Measurements from ENCODE around the gene GSE1.

The GSE1 gene

DNA sequence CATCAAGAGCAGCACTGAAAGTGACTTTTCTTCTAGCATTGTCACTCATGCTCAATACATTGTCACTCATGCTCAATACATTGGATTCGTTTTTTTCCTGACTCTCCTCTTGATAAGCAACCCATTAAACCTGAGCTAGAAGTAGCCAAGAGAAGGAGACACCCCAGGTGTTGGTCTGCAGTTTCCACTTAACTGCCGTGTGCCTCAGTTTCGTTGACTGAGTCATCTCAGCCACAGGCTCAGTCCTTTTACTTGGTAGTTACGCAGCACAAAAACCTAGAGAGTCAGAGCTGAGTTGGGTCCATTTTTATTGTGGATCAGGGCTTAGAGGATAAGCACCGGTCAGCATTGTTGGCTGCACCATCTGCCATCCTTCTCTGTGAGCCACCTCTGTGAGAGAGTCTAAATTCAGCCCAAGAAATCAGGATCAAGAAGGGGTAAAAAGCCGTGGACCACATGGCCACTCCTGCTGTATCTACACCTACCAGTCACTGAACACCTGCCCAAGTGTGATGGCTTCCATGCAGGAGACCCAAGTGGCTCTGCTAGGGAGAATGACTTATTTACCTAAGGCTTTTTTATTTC, 64.4 kb downstream of the GSE1 start:
- DNase-seq = no peak
- Histone ChIP-seq H3K27me3 (replicated peaks; ENCODE audit: control insufficient read depth, insufficient read depth, low read length, poor library complexity, severe bottlenecking) (no peaks in the 10 kb centered on the region), H3K27ac (ENCODE audit: insufficient read depth, low read length, poor library complexity, severe bottlenecking) (no peak overlapping the region), H3K4me1 (ENCODE audit: control insufficient read depth, insufficient read depth, low read length, poor library complexity, severe bottlenecking) (no peaks in the 10 kb centered on the region), H3K36me3 (ENCODE audit: control insufficient read depth, insufficient read depth, low read length) (peaks cover 20% of the 10 kb centered on the region), H3K9me3 (ENCODE audit: control insufficient read depth, low read length) (no peaks in the 10 kb centered on the region), H3K4me3 (ENCODE audit: insufficient read depth, low read depth, low read length, poor library complexity, severe bottlenecking) (no peak overlapping the region)

DNA sequence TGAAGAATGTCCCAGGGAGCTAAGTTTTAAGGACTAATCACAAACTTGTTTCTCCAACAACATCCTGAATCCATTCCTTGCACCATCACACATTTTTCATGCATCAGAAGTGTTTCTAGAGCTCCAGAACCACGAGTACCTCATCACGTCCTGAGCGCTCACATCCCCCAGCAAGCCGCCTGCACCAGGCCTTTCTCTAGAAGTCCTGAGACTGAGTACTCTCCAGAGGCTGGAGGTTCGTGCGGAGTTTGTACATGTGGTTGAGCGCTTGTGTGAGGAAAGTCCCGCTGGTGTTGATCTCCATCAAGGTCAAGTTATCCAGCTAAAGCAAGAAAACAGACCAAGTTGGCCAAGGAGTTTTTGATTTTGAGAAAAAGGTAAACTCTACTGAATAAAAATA, 64.9 kb downstream of the GSE1 start:
- peaks cover 15% of the 10 kb centered on the region for H3K36me3 ChIP-seq (ENCODE audit: control insufficient read depth, insufficient read depth, low read length)
- H3K4me3 ChIP-seq (ENCODE audit: insufficient read depth, low read depth, low read length, poor library complexity, severe bottlenecking) = no peak overlapping the region
- DNase-seq = no peak
- H3K4me1 ChIP-seq (ENCODE audit: control insufficient read depth, insufficient read depth, low read length, poor library complexity, severe bottlenecking) = no peaks in the 10 kb centered on the region
- no peaks in the 10 kb centered on the region for H3K9me3 ChIP-seq (ENCODE audit: control insufficient read depth, low read length)
- no peaks in the 10 kb centered on the region for H3K27me3 ChIP-seq (replicated peaks; ENCODE audit: control insufficient read depth, insufficient read depth, low read length, poor library complexity, severe bottlenecking)
- no peak overlapping the region for H3K27ac ChIP-seq (ENCODE audit: insufficient read depth, low read length, poor library complexity, severe bottlenecking)

DNA sequence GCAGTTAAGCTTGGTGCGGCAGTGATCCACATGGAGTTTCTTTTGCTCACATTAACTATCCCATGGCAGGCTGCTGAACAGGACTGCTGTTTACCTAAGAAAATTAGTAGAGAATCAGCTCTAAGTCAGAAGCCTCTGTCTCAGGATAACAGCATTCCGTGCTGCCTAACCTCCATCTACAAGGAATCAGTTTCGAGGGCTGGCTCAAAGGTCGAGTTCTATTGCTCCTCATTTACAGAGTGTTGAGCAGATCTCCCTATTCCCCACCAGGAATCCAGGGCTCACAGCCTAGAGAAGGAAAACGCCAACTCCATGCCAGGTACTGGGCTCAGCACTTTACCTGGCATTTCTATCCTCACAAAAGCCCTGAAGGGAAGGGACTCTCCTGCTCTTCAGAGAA, 65.7 kb downstream of the GSE1 start:
- Histone ChIP-seq H3K4me1 (ENCODE audit: control insufficient read depth, insufficient read depth, low read length, poor library complexity, severe bottlenecking) (no peaks in the 10 kb centered on the region), H3K9me3 (ENCODE audit: control insufficient read depth, low read length) (no peaks in the 10 kb centered on the region), H3K27ac (ENCODE audit: insufficient read depth, low read length, poor library complexity, severe bottlenecking) (no peak overlapping the region), H3K36me3 (ENCODE audit: control insufficient read depth, insufficient read depth, low read length) (peaks cover 14% of the 10 kb centered on the region), H3K27me3 (replicated peaks; ENCODE audit: control insufficient read depth, insufficient read depth, low read length, poor library complexity, severe bottlenecking) (no peaks in the 10 kb centered on the region), H3K4me3 (ENCODE audit: insufficient read depth, low read depth, low read length, poor library complexity, severe bottlenecking) (no peak overlapping the region)
- no peak for DNase-seq

DNA sequence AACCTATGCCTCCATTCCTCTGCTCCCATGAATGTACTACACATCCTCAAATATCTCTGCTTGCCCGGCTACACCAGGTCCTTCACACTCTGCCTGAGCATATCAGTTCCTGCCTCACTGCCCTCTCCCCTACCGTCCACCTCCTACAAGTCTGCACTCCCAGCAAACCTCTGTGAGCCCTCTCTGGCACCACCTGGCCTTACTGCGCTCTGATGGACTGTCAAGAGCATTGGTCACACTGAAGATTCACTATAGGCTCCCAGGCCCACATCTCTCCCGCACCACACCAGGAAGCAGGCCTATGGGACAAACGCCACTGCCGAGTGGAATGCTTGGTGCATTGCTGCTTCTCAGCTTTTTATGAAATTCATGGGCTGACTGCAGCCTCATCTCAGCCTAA, 66.7 kb downstream of the GSE1 start:
- Histone ChIP-seq H3K27ac (ENCODE audit: insufficient read depth, low read length, poor library complexity, severe bottlenecking) (no peak overlapping the region), H3K4me1 (ENCODE audit: control insufficient read depth, insufficient read depth, low read length, poor library complexity, severe bottlenecking) (no peaks in the 10 kb centered on the region), H3K4me3 (ENCODE audit: insufficient read depth, low read depth, low read length, poor library complexity, severe bottlenecking) (no peak overlapping the region), H3K27me3 (replicated peaks; ENCODE audit: control insufficient read depth, insufficient read depth, low read length, poor library complexity, severe bottlenecking) (no peaks in the 10 kb centered on the region), H3K9me3 (ENCODE audit: control insufficient read depth, low read length) (no peaks in the 10 kb centered on the region), H3K36me3 (ENCODE audit: control insufficient read depth, insufficient read depth, low read length) (peaks cover 7% of the 10 kb centered on the region)
- DNase-seq = no peak

DNA sequence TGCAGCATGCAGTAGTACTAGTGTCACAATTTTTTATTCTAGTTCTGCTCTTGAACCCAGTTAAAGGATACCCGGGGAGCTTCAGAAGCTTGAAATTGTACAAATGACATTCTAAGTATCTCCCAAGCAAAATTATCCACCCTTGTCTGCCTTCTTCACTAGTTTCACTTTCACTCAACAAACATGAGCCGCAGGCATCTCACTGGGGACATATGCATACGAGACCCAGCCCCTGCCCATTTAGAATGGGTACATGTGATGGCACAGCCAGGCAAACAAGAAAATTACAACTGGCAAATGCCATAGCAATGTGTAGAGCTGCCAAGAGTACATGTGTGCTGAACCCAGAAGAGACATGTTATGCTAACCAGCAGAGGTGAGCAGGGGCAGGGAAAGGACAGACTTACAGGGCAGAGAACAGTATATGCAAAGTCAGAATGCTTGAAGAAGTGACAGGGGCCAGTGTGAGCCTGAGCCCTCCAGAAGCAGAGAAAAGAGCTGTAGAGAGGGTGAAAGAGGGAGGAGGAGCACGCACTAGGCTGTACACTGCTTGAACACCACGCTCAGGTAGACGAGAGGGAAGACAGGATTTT, 67.3 kb downstream of the GSE1 start:
- DNase-seq = no peak
- no peaks in the 10 kb centered on the region for H3K9me3 ChIP-seq (ENCODE audit: control insufficient read depth, low read length)
- peaks cover 2% of the 10 kb centered on the region for H3K36me3 ChIP-seq (ENCODE audit: control insufficient read depth, insufficient read depth, low read length)
- no peaks in the 10 kb centered on the region for H3K4me1 ChIP-seq (ENCODE audit: control insufficient read depth, insufficient read depth, low read length, poor library complexity, severe bottlenecking)
- H3K27me3 ChIP-seq (replicated peaks; ENCODE audit: control insufficient read depth, insufficient read depth, low read length, poor library complexity, severe bottlenecking) = no peaks in the 10 kb centered on the region
- H3K4me3 ChIP-seq (ENCODE audit: insufficient read depth, low read depth, low read length, poor library complexity, severe bottlenecking) = no peak overlapping the region
- no peak overlapping the region for H3K27ac ChIP-seq (ENCODE audit: insufficient read depth, low read length, poor library complexity, severe bottlenecking)

DNA sequence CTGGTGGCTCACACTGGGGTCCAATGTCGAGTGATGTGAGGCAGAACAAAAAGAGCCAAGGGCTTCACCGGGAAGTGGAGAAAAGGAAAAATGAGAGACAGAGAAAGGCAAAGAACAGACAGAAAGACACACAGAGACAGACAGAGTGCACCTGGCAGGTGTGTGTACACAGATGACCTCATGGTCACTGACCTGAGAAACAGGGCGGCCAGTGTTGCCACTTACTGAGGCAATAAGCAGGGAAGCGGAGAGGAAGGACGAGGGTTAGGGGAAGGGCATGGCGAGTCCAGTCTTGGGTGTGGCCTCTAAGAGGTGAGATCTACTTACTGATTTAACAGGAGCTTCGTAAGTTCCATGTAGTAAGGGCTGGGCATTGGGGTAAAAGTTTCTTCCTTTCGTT, 68.1 kb downstream of the GSE1 start:
- Histone ChIP-seq H3K36me3 (ENCODE audit: control insufficient read depth, insufficient read depth, low read length) (no peaks in the 10 kb centered on the region), H3K4me1 (ENCODE audit: control insufficient read depth, insufficient read depth, low read length, poor library complexity, severe bottlenecking) (no peaks in the 10 kb centered on the region)

DNA sequence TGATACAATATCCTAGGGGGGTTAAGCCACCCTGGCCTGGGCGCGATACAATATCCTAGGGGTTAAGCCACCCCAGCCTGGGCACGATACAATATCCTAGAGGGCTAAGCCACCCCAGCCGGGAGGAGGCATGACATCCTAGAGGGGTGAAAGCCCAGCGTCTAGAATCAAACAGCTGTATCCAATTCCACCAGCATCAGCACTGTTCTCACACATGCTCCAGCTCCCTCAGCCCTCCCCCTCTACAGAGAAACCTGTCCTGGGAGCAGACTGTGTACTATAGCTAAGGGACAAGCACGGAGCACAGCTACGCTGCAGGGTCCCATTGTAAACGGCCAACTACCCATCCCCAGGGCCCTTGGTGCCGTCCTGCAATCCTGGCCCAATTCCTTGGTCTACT, 69.4 kb downstream of the GSE1 start:
- no peak for DNase-seq
- Histone ChIP-seq H3K9me3 (ENCODE audit: control insufficient read depth, low read length) (no peaks in the 10 kb centered on the region), H3K27ac (ENCODE audit: insufficient read depth, low read length, poor library complexity, severe bottlenecking) (no peak overlapping the region), H3K36me3 (ENCODE audit: control insufficient read depth, insufficient read depth, low read length) (no peaks in the 10 kb centered on the region), H3K4me3 (ENCODE audit: insufficient read depth, low read depth, low read length, poor library complexity, severe bottlenecking) (no peak overlapping the region), H3K4me1 (ENCODE audit: control insufficient read depth, insufficient read depth, low read length, poor library complexity, severe bottlenecking) (no peaks in the 10 kb centered on the region), H3K27me3 (replicated peaks; ENCODE audit: control insufficient read depth, insufficient read depth, low read length, poor library complexity, severe bottlenecking) (no peaks in the 10 kb centered on the region)

More for the DNA sequence above, 68.1 kb downstream of the GSE1 start:
- H3K27ac ChIP-seq (ENCODE audit: insufficient read depth, low read length, poor library complexity, severe bottlenecking) = no peak overlapping the region
- no peaks in the 10 kb centered on the region for H3K9me3 ChIP-seq (ENCODE audit: control insufficient read depth, low read length)
- no peak overlapping the region for H3K4me3 ChIP-seq (ENCODE audit: insufficient read depth, low read depth, low read length, poor library complexity, severe bottlenecking)
- no peaks in the 10 kb centered on the region for H3K27me3 ChIP-seq (replicated peaks; ENCODE audit: control insufficient read depth, insufficient read depth, low read length, poor library complexity, severe bottlenecking)
- DNase-seq = no peak

DNA sequence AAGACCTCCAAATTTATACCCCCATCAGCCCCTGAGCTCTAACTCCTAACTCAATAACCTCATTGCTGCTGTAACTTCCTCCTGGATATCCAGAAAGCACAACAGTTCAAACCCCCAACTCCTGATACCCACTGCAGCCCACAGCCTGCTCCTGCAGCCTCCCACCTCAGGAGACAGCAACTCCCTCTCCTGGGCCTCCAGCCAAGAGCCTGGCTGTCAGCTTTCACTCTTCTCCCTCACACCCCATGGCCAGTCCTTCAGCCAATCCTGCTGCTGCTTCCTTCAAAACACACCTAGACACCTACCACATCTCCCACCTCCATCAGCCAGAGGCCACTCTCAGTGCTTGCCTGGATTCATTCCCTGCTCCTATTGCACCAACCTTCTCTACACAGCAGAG, 70.2 kb downstream of the GSE1 start:
- no peak overlapping the region for H3K4me3 ChIP-seq (ENCODE audit: insufficient read depth, low read depth, low read length, poor library complexity, severe bottlenecking)
- DNase-seq = no peak
- no peaks in the 10 kb centered on the region for H3K9me3 ChIP-seq (ENCODE audit: control insufficient read depth, low read length)
- H3K36me3 ChIP-seq (ENCODE audit: control insufficient read depth, insufficient read depth, low read length) = no peaks in the 10 kb centered on the region
- H3K27ac ChIP-seq (ENCODE audit: insufficient read depth, low read length, poor library complexity, severe bottlenecking) = no peak overlapping the region
- no peaks in the 10 kb centered on the region for H3K27me3 ChIP-seq (replicated peaks; ENCODE audit: control insufficient read depth, insufficient read depth, low read length, poor library complexity, severe bottlenecking)
- H3K4me1 ChIP-seq (ENCODE audit: control insufficient read depth, insufficient read depth, low read length, poor library complexity, severe bottlenecking) = peaks cover 4% of the 10 kb centered on the region

DNA sequence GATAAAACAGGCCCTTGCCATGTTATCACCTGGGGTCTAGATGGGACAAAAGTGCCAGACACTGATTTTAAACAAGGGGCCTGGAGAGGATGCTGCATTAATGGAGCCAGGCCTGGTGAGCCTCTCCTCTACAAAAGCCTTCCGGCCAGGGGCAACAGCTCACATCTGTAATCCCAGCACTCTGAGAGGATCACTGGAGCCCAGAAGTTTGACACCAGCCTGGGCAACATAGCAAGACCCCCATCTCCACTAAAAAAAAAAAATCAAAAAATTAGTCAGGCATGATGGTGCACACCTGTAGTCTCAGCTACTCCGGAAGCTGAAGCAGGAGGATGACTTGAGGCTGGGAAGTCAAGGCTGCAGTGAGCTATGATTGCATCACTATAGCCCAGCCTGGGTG, 72.1 kb downstream of the GSE1 start:
- no peaks in the 10 kb centered on the region for H3K9me3 ChIP-seq (ENCODE audit: control insufficient read depth, low read length)
- H3K4me3 ChIP-seq (ENCODE audit: insufficient read depth, low read depth, low read length, poor library complexity, severe bottlenecking) = no peak overlapping the region
- no peaks in the 10 kb centered on the region for H3K36me3 ChIP-seq (ENCODE audit: control insufficient read depth, insufficient read depth, low read length)
- H3K4me1 ChIP-seq (ENCODE audit: control insufficient read depth, insufficient read depth, low read length, poor library complexity, severe bottlenecking) = peaks cover 9% of the 10 kb centered on the region
- no peak overlapping the region for H3K27ac ChIP-seq (ENCODE audit: insufficient read depth, low read length, poor library complexity, severe bottlenecking)
- no peaks in the 10 kb centered on the region for H3K27me3 ChIP-seq (replicated peaks; ENCODE audit: control insufficient read depth, insufficient read depth, low read length, poor library complexity, severe bottlenecking)
- DNase-seq = no peak

DNA sequence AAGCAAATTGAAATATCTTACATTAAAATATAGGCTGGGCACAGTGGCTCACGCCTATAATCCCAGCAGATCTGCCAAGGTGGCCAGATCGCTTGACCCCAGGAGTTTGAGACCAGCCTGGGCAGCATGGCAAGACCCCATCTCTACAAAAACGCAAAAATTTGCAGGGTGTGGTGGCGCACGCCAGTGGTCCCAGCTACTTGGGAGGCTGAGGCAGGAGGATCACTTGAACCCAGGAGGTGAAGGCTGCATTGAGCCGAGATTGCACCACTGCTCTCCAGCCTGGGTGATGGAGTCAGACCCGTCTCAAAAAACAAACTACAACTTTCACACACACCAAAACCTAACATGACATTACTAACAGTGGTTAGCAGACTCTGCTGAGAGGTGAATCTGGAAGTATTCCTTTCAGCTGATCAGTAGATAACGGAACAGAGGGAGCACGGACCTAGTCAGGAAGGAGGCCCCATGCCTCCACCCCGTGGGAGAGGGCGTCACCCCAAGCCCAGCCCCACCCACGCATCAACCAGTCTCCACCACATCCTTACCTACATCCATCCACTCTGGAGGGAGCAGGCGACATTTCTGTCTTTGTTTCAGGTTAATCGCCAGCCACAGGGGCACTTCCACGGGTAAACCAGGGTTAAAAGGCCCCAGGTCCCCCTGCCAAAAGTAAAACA, 73.9 kb downstream of the GSE1 start:
- Histone ChIP-seq H3K4me1 (ENCODE audit: control insufficient read depth, insufficient read depth, low read length, poor library complexity, severe bottlenecking) (peaks cover 9% of the 10 kb centered on the region), H3K9me3 (ENCODE audit: control insufficient read depth, low read length) (no peaks in the 10 kb centered on the region), H3K36me3 (ENCODE audit: control insufficient read depth, insufficient read depth, low read length) (no peaks in the 10 kb centered on the region), H3K27ac (ENCODE audit: insufficient read depth, low read length, poor library complexity, severe bottlenecking) (no peak overlapping the region), H3K27me3 (replicated peaks; ENCODE audit: control insufficient read depth, insufficient read depth, low read length, poor library complexity, severe bottlenecking) (no peaks in the 10 kb centered on the region), H3K4me3 (ENCODE audit: insufficient read depth, low read depth, low read length, poor library complexity, severe bottlenecking) (no peak overlapping the region)
- no peak for DNase-seq

Data from effector memory CD4-positive, alpha-beta T cell (primary cell).